PC-3 (cell line): Measurements from ENCODE around the gene SNX21. TPM values are rescaled to one million over a fixed set of nuclear protein-coding genes. Genes with fewer than 3 reads are reported as not detected.

Experiments used
- ATAC-seq: fragments of 200-7000 bp; cut with Tn5 transposase; 2 replicates; pipeline ENCODE4 v1.9.1; 2020; ENCODE audit warnings: mild to moderate bottlenecking, moderate library complexity
- BruUV-seq: library from RNA; stranded (reverse); fragments of 400-500 nt; replicated peaks from 2 replicates; lab custom pipeline; 2021; lab: Mats Ljungman, UMichigan
- CTCF ChIA-PET: fragments of 300-600 bp; sonication (Branson Sonifier 250); formaldehyde crosslinking; loops from one replicate; lab custom pipeline; 2022; ENCODE audit warnings: antibody characterized with exemption; lab: Charles Lee
- POLR2A ChIA-PET: fragments of 300-600 bp; sonication (Branson Sonifier 250); formaldehyde crosslinking; loops from one replicate; lab custom pipeline; 2022; ENCODE audit warnings: antibody characterized with exemption; ENCODE audit not compliant: unreplicated experiment; lab: Charles Lee
- DNase-seq: peaks from one replicate; pipeline ENCODE4 v3.0.0-alpha.2; 2015
- H2AFZ ChIP-seq: fragments of 300-600 bp; sonication (generic); 2 replicates; pipeline ENCODE4 v1.6.0; 2016; ENCODE audit warnings: antibody characterized with exemption, low read length
- H3F3A ChIP-seq: fragments of 300-600 bp; sonication (generic); one replicate; pipeline ENCODE4 v1.6.0; 2017; ENCODE audit warnings: antibody characterized with exemption, low read length, control low read depth, mild to moderate bottlenecking; ENCODE audit not compliant: unreplicated experiment
- H3K27ac ChIP-seq: fragments of 300-600 bp; sonication (generic); 2 replicates; pipeline ENCODE4 v1.5.1; 2016; ENCODE audit warnings: mild to moderate bottlenecking, low read length
- H3K27me3 ChIP-seq: fragments of 300-600 bp; sonication (generic); 2 replicates; pipeline ENCODE4 v1.6.1; 2016; ENCODE audit warnings: low read length, mixed read lengths
- H3K36me3 ChIP-seq: fragments of 300-600 bp; sonication (generic); 2 replicates; pipeline ENCODE4 v1.6.1; 2016; ENCODE audit warnings: low read depth, mixed run types, low read length, mixed read lengths
- H3K4me1 ChIP-seq: fragments of 300-600 bp; sonication (generic); 2 replicates; pipeline ENCODE4 v1.5.1; 2016; ENCODE audit warnings: low read length; ENCODE audit not compliant: insufficient read depth
- H3K4me2 ChIP-seq: fragments of 300-600 bp; sonication (generic); 2 replicates; pipeline ENCODE4 v1.6.0; 2016; ENCODE audit warnings: low read length
- H3K4me3 ChIP-seq: fragments of 300-600 bp; sonication (generic); 2 replicates; pipeline ENCODE4 v1.5.1; 2016; ENCODE audit warnings: mild to moderate bottlenecking, low read length, mixed read lengths
- H3K79me2 ChIP-seq: fragments of 300-600 bp; sonication (generic); 2 replicates; pipeline ENCODE4 v1.6.1; 2017; ENCODE audit warnings: low read length, mixed read lengths
- H3K9ac ChIP-seq: fragments of 300-600 bp; sonication (generic); 2 replicates; pipeline ENCODE4 v1.6.0; 2016; ENCODE audit warnings: mild to moderate bottlenecking, low read length
- H3K9me2 ChIP-seq: fragments of 300-600 bp; sonication (generic); replicated peaks from 2 replicates; pipeline ENCODE4 v1.6.1; 2016; ENCODE audit warnings: mixed run types, low read length, mixed read lengths
- H3K9me3 ChIP-seq: fragments of 300-600 bp; sonication (generic); 2 replicates; pipeline ENCODE4 v1.6.1; 2016; ENCODE audit warnings: low read length, mixed read lengths
- H4K20me1 ChIP-seq: fragments of 300-600 bp; sonication (generic); 2 replicates; pipeline ENCODE4 v1.6.1; 2016; ENCODE audit warnings: low read length, mixed read lengths
- CTCF ChIP-seq: fragments of 300-600 bp; sonication (generic); conservative IDR thresholded peaks from 2 replicates; pipeline ENCODE4 v1.5.1; 2017; ENCODE audit warnings: antibody characterized with exemption, low read depth, mild to moderate bottlenecking, low read length
- EZH2 ChIP-seq: fragments of 300-600 bp; sonication (generic); IDR thresholded peaks from one replicate; pipeline ENCODE4 v1.6.1; 2017; ENCODE audit warnings: antibody characterized with exemption, mild to moderate bottlenecking, low read length; ENCODE audit not compliant: unreplicated experiment
- EZH2phosphoT487 ChIP-seq: fragments of 300-600 bp; sonication (generic); IDR thresholded peaks from 2 replicates; pipeline ENCODE4 v1.6.1; 2018; ENCODE audit warnings: mild to moderate bottlenecking, antibody characterized with exemption, low read length, borderline replicate concordance
- intact Hi-C: fragments of 100-400 bp; cut with micrococcal nuclease; formaldehyde crosslinking; loops from 2 replicates; pipeline ENCODE4 v1.9.0; 2023
- total RNA-seq: library from RNA; depleted of rRNA; stranded (reverse); fragments of >200 nt; gene quantifications from 2 replicates; pipeline ENCODE4 v1.2.3, GENCODE V29; 2014

The SNX21 gene
- total RNA-seq, 1 experiment from 2014 or later: 90.1 TPM

- no peaks in the 10 kb centered on the region for H3K9me3 ChIP-seq
- H3K36me3 ChIP-seq: peaks cover 14% of the 10 kb centered on the region
- H3K4me3 ChIP-seq: no peak overlapping the region
- no peaks in the 10 kb centered on the region for H3K27me3 ChIP-seq
- H3K4me1 ChIP-seq: peaks cover 22% of the 10 kb centered on the region
- H3K27ac ChIP-seq: no peak overlapping the region
- no peaks in the 10 kb centered on the region for H4K20me1 ChIP-seq
- ChIA-PET CTCF (no interaction called here), POLR2A (no interaction called here)
- no peak for ATAC-seq
- H3K4me2 ChIP-seq: no peak overlapping the region
- H3K9me2 ChIP-seq: no peaks in the 10 kb centered on the region
- peaks cover 43% of the 10 kb centered on the region for H3K79me2 ChIP-seq
- TF ChIP-seq EZH2phosphoT487 (no peak), EZH2 (no peak), CTCF (no peak)
- intact Hi-C loops: no loop called here
- no peaks in the 10 kb centered on the region for H3F3A ChIP-seq
- DNase-seq: no peak
- no peak overlapping the region for H2AFZ ChIP-seq
- no peak overlapping the region for H3K9ac ChIP-seq
- BruUV-seq: no TSS peak
Observed at GRCh38 chr20:45883100-45883469, 49.5 kb downstream of the SNX21 start.

- H3K79me2 ChIP-seq: peaks cover 40% of the 10 kb centered on the region
- CTCF ChIA-PET: no interaction called here
- BruUV-seq: no TSS peak
- DNase-seq (no peak), ATAC-seq (no peak)
- POLR2A ChIA-PET: no interaction called here
- H3K9me3 ChIP-seq: no peaks in the 10 kb centered on the region
- no peaks in the 10 kb centered on the region for H3F3A ChIP-seq
- intact Hi-C loops: no loop called here
- H3K36me3 ChIP-seq: peaks cover 14% of the 10 kb centered on the region
- H3K27me3 ChIP-seq: no peaks in the 10 kb centered on the region
- no peak overlapping the region for H2AFZ ChIP-seq
- H3K9me2 ChIP-seq: no peaks in the 10 kb centered on the region
- no peak overlapping the region for H3K9ac ChIP-seq
- H4K20me1 ChIP-seq: no peaks in the 10 kb centered on the region
- no peak overlapping the region for H3K27ac ChIP-seq
- H3K4me2 ChIP-seq: no peak overlapping the region
- no peak for TF ChIP-seq EZH2
- TF ChIP-seq EZH2phosphoT487: no peak
- TF ChIP-seq CTCF: no peak
- H3K4me3 ChIP-seq: no peak overlapping the region
- H3K4me1 ChIP-seq: peaks cover 27% of the 10 kb centered on the region
Observed at GRCh38 chr20:45886590-45887345, 53.2 kb downstream of the SNX21 start.

GRCh38 chr20:45887346-45887715, 53.7 kb downstream of the SNX21 start, which contains the start of gene SPATA25:
Gene SPATA25, minus strand, starts transcription at chr20:45887622. Its CDS starts 32 bp downstream, at chr20:45887590.
- intact Hi-C loops: no loop called here
- H3K9me3 ChIP-seq: no peaks in the 10 kb centered on the region
- no peaks in the 10 kb centered on the region for H3K9me2 ChIP-seq
- H3K4me3 ChIP-seq: no peak within 1 kb of the TSS
- POLR2A ChIA-PET: no interaction called here
- no peak within 1 kb of the TSS for H3K27ac ChIP-seq
- peaks cover 14% of the 10 kb centered on the region for H3K36me3 ChIP-seq
- H2AFZ ChIP-seq: no peak within 1 kb of the TSS
- peaks cover 29% of the 10 kb centered on the region for H3K4me1 ChIP-seq
- ATAC-seq (no peak), DNase-seq (no peak)
- H4K20me1 ChIP-seq: no peaks in the 10 kb centered on the region
- H3K27me3 ChIP-seq: no peaks in the 10 kb centered on the region
- CTCF ChIA-PET: no interaction called here
- no peak within 1 kb of the TSS for H3K4me2 ChIP-seq
- no peak within 1 kb of the TSS for H3K9ac ChIP-seq
- TF ChIP-seq CTCF (no peak), EZH2phosphoT487 (no peak), EZH2 (no peak)
- H3F3A ChIP-seq: no peaks in the 10 kb centered on the region
- peaks cover 40% of the 10 kb centered on the region for H3K79me2 ChIP-seq
- BruUV-seq: no TSS peak
